Activated CD4-positive, alpha-beta T cell treated with anti-CD3 and anti-CD28 coated beads, Interleukin-2, amount 50 U/mL, for 1 hour (primary cell): ENCODE measurements around the gene TNS3.
"Not testable (repeated sequence)": the region's sequence is repeated elsewhere in the genome, so short reads cannot be mapped to it uniquely, and the experiment has no call there.

Source experiments
- DNase-seq: peaks from one replicate; pipeline ENCODE4 v3.0.0-alpha.2; 2020

TNS3 gene

DNA sequence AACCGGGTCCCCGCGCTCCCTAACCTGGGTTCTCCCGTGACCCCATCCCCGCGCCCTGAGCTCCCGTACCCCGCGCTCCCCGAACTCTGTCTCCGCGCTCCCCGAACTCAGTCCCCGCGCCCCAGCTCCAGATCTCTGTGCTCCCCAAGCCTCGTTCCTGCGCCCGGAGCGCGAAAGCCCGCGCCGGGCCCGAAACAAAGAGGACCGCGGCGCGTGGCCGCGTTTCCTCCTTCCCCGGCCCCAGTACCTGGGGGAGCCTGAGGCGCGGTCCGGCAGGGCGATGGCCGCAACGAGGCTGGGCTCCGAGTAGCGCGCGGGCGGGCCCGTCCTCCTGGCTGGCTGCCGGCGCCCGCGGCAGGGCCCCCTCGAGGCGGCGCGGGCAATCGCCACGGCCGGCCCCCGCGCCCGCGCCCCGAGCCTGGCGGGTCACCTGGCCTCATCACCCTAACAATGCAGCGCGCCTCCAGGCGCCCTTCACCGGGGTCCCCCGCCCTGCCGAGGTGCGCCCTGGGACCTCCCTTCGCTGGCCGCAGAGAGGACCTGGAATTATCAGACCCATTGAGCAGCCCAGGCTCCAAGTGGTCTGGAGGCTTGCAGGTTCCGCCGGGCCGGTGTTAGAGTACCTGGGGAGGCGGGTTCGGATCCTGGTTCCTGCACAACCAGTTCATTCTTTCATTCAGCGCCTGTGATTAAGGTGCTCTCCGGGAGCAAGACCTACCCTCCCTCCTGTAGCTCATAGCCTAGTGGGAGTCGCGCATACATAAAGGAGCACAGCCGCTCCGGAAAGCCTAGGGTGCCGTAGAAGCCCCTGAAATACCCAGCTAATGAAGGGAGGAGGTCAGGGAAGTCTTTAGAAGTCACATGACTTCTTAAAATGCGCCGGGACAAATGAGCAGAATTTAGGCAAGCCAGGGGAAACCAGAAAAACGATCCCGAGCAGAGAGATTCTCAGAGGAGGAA is at the start of gene TNS3:
Gene TNS3, minus strand, starts transcription at position 308 of the 960 bp plus-strand sequence. CDS start 142,475 bp downstream, outside the sequence.
- DNase-seq: no peak

DNA sequence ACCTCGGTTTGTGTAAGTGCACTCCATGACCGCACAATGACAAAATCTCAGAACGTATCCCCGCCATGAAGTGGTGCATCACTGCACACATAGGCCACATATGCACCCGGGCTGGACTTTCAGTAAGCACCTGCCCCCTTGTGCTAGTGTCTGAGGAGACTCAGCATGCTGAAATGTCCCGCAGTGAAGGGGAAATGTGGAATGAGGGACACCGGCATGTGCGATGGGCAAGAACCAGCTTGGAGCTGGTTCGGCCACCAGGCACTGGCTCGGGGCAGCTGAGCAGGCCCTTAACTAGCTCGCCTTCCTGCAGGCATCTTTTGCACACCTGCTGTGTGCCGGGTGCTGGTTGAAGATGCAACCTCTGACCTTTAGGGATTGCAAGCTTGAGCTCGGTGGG is 49.8 kb upstream of the TNS3 start:
- no peak for DNase-seq

DNA sequence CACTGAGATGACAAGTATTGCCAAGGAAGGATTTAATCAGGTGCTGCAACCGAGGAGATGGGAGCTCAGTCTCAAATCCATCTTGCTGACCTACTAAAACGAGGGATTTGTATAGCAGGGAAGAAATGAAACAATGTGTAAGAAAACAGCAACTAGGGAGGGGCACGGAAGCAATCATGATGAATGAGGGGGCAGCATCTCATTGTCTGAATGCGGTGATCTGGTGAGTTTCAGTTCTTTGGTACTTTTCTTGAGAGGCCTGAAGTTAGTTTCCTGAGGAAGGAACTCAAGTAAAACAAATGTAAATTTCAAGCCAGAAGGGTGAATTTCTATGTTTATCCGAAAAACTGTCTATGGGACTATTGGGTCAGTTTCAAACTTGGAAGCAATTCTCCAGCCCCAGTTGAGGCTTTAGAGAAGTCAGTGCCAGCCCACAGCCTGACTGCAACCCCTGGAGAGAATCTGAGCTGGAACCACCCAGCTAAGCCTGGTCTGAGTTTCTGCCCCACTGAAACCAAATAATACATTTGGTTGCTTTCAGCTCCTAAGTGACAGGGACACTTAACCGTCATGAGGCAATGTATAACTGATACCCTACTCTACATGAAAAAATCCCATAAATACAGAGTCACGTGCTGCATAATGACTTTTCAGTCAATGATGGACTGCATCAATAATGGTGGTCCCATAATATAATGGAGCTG is 45.8 kb upstream of the TNS3 start:
- no peak for DNase-seq

DNA sequence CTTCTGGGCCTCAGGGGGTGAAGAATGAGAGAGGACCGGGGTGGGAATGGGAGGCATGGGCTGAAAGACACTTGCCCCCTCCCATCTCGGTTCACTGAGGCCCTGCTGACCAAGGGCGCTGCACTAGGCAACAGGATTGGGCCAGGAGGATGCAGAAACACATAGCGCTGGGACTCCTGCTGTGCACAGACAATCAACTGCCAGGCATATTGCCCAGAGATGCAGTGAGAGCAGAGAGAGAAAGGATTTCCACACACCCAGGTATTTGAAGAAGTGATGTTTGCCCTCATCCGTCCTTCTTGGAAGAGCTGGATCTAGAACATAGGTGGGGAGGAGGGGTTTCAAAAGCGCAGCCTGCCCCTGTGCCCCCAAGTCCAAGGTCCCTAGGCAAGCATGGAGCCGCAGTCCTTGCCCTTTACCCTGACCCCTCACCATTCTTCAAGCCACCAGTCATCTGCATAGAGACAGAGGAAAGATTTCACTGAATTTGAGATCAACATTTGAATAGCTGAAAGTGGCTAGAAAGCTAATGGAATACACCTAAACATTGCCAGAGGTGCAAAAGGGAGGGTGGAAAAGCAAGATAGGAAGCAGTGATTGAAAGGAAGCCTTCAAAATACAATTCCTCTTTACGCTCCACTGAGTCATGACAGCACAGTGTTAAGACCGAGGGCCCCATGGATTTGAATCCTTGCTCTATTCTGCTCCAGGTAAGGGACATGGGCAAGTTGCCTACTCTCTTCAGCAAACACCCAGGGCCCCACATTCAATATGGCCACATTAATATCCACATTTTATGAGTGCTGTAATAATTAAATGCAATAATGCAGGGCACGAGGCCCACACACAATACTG is 44.2 kb upstream of the TNS3 start:
- DNase-seq: no peak

DNA sequence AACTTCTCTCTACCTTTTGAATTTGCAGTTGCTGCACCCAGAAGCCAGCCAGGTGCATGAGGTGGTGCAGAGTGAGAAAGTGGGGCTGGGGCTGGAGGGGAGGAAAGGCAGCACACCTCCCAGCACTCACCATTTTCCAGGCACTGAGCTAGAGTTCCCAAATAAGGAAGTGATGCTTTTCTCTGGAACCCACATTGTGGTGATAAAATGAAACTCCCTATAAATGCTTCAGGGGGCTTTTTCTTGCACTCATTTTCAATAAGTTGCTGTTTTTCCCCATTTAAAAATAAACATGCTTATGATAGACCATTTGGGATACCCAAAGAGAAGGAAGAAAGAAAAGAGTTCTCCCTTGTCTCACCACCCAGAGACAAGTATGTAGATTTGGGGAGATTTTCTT is 42.8 kb upstream of the TNS3 start:
- DNase-seq: no peak

DNA sequence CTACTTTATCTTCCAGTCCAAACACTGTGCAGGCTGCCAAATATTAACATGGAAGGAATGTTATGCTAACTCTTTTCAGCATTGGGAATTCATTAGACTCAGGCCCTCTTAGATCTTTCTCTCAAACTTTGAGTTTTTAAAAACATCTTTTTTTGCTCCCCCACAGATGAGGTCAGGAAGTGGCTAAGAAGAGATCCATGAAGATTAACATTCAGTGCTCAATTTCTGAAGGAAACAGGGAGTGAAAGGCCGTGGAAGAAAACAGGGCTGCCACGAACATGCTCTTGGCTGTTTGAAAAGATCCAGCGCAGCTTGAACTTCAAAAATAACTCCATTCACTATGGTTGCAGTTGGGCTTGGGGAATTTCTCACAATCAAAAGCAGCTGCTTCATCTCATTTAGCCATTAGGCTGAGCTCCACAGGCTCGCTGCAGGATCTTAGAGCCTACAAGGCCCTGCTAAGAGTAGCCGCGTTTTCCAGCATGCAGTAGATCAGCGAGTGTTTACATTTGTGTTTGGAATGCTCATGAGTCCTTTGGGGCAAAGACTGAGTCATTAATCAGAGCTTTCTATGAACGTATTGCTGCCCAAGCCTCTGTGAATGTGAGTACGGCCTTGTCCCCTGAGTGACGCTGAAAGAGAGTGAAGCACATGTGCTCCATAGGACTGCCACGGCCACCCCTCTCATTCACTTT is 41.2 kb upstream of the TNS3 start:
- DNase-seq: no peak

DNA sequence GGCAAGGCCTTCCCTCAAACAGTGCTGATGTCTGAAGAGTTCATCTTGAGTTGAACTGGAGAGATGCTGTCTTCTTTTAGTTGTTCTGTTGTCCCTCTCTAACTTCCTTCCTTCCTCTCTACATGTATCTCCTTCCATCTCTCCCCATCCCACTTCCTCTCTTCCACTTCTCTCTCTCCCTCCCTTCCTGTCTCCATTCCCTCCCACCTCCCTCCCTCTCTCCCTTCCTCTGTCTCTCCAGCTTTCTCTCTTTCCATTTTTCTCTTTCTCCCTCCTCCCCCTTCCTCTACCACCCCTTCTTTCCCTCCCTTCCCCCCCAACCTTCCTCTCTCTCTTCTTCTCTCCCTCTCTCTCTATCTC is 40.7 kb upstream of the TNS3 start:
- no peak for DNase-seq

DNA sequence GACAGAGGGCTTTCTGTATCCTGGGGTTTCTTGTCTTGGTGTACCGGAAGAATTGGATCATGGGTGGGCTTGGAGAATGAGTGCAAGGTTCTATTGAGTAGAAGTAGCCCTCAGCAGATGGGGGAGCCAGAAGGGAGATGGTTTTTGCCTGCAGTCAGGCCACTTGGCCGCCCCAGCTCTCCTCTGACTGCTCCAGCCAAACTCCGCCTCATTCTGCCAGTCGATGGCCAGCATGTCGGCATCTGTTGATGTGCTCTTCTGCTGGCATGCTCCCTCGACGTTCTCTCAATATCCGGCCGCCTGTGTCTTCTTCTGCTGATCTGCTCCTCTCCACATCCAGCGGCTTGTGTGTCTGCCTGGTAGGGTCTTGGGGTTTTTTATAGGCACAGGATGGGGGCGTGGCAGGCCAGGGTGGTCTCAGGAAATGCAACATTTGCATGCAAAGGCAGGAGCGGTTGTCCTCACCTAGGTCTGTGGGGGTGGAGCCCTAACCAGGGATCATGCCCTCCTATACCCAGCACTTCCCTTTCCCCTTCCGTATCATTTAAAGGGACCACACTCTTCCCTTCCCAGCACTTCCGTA is 40.2 kb upstream of the TNS3 start:
- no peak for DNase-seq

DNA sequence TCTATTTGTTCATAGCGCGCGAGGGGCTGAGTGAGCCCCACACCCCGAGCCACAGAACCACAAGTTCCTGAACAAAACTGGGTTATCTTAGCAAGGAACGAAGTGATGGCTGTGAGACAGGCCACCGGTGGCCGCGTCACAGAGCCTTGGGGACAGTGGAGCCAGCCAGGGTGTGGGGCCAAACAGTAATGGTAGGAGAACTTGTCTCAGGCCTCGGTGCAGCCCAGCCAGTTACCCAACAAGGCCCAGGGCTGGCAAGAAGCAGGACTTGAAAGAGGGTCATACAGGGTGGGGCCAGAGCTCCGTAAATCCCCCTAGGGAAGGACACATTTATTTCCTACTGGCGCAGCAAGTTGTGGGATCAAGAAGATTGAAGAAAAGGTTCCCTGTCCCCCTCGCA is 39.4 kb upstream of the TNS3 start:
- DNase-seq: no peak

DNA sequence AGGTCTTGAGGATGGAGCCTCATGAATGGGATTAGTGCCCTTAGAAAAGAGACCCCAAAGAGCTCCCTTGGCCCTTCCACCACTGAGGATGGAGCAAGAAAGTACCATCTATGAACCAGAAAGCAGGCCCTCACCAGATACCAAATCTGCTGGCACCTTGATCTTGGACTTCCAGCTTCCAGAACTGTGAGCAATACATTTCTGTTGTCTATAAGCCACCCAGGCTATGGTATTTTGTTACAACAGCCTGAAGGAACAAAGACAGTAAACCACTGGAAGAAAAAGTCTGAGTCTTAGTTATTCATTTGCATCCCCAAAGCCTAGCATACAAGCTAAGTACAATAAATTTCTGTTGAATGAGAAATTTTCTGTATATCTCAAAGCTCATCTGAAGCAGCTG is 37.9 kb upstream of the TNS3 start:
- DNase-seq: no peak

DNA sequence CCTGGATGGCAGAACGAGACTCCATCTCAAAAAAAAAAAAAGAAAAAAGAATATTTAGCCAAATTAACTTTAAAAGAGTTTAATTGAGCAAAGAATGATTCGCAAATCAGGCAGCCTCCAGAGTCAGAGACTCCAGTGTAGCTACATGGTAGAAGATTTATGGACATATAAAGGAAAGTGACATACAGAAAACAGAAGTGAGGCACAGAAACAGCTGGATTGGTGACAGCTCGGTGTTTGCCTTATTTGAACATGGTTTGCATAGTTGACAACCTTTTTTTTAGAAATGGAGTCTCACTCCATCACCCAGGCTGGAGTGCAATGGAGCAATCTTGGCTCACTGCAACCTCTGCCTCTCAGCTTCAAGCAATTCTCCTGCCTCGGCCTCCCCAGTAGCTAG is 35.2 kb upstream of the TNS3 start:
- no peak for DNase-seq

DNA sequence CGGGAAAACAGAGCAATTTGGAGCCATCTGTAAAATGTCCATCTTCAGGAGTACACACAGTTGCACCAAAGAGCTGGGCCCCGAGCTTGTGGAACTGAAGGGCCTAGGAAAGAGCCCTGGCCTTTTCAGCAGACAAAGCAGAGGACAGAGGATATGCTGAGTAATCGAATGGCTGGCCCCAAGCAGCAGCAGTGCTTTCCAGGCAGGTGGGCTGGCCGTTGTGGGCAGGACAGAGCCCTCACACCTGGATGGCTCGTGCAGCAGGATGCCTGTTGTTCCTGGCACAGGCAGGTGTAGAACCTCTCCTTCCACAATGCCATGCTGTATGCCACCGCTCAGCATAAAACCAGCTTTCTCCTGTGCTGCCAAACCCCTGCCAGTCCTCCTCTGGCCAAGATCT is 32.5 kb upstream of the TNS3 start:
- no peak for DNase-seq

DNA sequence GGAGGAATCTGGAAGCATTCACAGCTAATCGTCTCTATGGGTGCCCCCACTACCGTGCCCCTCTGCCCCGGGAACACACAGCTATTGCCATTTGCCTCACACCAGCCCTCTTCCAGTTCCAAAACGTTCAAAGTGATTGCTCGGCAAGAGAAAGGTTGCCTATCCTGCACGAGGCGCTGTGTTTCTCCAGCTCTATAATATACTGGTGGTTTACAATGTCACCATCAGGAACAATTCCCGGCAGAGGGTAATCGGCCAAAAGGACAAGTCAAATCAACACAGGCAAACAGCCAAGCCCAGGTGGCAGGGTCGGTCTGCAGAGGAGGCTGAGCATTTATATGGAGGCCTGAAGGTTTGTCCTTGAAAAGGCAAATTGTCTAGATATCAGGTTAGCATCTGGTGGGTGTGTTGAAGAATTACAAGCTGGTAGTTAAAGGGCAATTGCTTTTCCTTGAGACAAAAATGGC is 29.2 kb upstream of the TNS3 start:
- no peak for DNase-seq

DNA sequence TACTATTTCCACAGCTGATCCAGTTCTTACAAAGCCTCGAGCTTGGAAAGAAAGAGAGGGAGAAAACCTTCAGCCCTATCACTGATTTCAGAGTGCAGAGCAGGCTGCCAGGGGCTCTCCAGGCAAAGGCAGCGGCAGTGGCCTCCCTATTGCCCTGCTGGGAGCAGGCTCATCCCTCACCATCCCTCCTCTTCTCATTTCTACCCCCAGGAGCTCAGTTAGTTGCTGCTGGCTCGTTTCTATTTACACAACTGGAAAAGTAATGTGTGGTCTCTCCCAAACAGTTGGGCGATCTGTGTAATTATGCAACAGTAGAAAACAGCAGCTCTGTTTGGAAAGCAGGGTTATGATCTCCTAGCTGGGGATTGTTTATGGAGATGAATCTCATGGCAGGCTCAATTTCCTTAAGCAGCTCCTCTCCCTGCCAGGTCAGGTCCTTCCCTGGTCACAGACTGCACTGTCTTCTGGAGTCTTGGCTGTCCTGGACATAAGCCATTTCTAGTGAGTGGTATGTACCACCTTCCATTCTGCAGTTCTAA is 28.7 kb upstream of the TNS3 start:
- DNase-seq: no peak

DNA sequence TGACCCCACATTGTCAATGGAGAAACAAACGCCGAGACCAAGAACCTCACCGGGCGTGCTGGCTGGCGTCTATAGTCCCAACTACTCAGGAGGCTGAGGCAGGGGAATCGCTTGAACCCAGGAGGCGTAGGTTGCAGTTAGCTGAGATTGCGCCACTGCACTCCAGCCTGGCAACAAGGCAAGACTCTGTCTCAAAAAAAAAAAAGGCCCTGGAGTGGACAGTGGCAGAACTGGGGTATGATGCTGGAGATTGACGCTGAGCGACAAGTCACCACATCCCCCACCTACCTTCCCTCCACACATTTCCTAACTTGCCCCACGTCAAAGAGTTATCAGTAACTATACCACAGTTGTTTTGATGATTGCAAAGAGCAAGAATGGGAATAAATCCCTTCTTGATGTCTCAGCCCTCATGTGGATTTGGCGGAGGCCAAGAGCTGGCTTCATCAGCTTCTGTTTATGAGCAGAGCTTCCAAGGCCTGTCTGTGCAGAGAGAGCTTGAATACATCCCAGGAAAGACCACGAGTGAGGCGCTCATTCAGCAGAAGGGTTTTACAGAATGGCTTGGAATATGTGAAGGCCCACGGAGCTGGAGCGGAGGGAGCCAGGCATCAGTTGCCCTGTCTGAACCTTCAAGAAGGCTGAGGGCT is 28.0 kb upstream of the TNS3 start:
- no peak for DNase-seq

DNA sequence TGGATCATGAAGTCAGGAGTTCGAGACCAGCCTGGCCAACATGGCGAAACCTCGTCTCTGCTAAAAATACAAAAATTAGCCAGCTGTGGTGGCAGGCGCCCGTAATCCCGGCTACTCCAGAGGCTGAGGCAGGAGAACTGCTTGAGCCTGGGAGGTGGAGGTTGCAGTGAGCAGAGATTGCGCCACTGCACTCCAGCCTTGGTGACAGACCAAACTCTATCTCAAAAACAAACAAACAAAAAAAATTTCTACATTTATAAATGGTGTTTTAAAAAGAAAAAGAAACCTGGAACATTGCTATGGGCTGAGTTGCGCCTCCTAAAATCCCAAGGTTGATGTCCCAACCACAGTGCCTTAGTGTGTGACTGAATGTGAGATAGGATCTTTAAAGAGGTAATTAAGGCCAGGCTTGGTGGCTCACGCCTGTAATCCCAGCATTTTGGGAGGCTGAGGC is 24.7 kb upstream of the TNS3 start:
- not testable (repeated sequence) for DNase-seq

DNA sequence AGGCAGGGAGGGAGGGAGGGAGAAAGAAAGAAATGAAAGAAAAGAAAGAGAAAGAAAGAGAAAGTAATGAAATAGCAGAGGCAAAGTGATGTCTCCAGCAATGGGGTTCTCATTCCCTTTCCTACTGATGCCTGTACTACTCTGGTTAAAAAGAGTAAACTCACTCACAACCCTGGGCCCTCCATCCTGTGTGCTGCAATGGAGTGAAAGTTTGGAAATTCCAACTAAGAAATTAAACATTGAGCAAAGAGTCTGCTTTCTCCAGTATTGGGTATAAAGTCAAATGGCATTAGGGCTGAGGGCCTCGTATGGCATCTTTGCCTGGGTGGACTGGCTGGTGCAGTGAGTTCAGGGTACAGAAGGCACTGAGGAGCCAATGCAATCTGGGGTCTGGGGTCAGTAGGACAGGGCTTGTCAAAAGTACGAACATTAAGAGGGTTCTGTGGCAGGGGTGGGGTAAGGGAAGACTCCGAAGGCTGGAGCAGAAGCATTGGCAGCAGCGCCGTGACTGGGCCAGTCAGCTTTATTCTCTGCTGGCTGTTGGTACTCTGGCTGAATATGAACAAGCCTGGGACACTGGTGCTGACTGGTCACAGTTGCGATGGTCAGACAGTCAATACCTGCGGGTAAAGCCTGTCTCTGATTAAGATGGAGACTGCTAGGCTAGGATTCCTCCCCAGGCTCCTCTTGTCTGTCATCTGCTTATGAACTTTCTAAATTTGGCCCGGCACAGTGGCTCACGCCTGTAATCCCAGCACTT is 24.1 kb upstream of the TNS3 start:
- DNase-seq: no peak

DNA sequence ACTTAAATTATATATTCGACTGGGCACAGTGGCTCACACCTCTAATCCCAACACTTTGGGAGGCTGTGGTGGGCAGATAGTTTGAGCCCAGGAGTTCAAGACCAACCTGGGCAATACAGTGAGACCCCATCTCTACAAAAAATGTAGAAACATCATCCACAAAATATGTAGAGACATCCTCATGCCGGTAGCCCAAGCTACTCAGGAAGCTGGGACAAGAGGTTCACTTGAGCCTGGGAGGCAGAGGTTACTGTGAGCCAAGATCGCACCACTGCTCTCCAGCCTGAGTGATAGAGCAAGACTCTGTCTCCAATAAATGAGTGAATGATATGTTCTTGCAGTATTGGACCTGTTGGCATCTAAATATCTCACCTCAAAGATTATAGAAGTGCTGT is 22.6 kb upstream of the TNS3 start:
- no peak for DNase-seq

DNA sequence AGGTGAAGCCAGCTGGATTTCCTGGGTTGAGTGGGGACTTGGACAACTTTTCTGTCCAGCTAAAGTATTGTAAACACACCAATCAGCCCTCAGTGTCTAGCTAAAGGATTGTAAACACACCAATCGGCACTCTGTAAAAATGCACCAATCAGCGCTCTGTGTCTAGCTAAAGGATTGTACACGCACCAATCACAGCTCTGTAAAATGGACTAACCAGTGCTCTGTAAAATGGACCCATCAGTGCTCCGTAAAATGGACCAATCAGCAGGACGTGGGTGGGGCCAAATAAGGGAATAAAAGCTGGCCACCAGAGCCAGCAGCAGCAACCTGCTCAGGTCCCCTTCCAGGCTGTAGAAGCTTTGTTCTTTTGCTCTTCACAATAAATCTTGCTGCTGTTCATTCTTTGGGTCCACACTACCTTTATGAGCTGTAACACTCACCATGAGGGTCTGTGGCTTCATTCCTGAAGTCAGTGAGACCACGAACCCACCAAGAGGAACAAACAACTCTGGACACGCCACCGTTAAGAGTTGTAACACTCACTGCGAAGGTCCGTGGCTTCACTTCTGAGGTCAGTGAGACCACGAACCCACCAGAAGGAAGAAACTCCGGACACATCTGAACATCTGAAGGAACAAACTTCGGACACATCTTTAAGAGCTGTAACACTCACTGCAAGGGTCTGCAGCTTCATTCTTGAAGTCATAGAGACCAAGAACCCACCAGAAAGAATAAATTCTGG is 21.8 kb upstream of the TNS3 start:
- not testable (repeated sequence) for DNase-seq
